Neutrophil (primary cell): Measurements from ENCODE around the gene MOGAT1.

ENCODE experiments used
- H3K27ac ChIP-seq: fragments of 200-600 bp; sonication (generic); 2 replicates; pipeline ENCODE4 v1.5.1; 2016; ENCODE audit warnings: mild to moderate bottlenecking, moderate library complexity
- H3K27me3 ChIP-seq: fragments of 200-600 bp; sonication (generic); 2 replicates; pipeline ENCODE4 v1.6.0; 2016; ENCODE audit warnings: mild to moderate bottlenecking
- H3K36me3 ChIP-seq: fragments of 200-600 bp; sonication (generic); 2 replicates; pipeline ENCODE4 v1.5.1; 2017
- H3K4me1 ChIP-seq, 2 experiments: fragments of 200-600 bp in 1 of 2; sonication (generic) in 1 of 2; 1 replicate in 1 of 2; 2 replicates in 1 of 2; pipeline versions ENCODE4 v1.5.1 to v1.6.1; 2013 to 2016; ENCODE audit warnings: low read depth in 1 of 2, low read length in 1 of 2, mild to moderate bottlenecking in 1 of 2, moderate library complexity in 1 of 2; ENCODE audit not compliant: control insufficient read depth in 1 of 2, insufficient read depth in 1 of 2
- H3K4me3 ChIP-seq, 2 experiments: fragments of 200-600 bp in 1 of 2; sonication (generic) in 1 of 2; 1 replicate in 1 of 2; 2 replicates in 1 of 2; pipeline ENCODE4 v1.5.1; 2013 to 2016; ENCODE audit warnings: low read depth in 1 of 2, low read length in 1 of 2, mild to moderate bottlenecking in 1 of 2, moderate library complexity in 1 of 2
- H3K9me3 ChIP-seq: fragments of 200-600 bp; sonication (generic); 2 replicates; pipeline ENCODE4 v1.5.1; 2016
- TF ChIP-seq, protein P1 (sequence below): fragments of 200-600 bp; sonication (generic); IDR thresholded peaks from 2 replicates; pipeline ENCODE4 v1.5.1; 2016; ENCODE audit warnings: antibody characterized with exemption

Gene MOGAT1

DNA sequence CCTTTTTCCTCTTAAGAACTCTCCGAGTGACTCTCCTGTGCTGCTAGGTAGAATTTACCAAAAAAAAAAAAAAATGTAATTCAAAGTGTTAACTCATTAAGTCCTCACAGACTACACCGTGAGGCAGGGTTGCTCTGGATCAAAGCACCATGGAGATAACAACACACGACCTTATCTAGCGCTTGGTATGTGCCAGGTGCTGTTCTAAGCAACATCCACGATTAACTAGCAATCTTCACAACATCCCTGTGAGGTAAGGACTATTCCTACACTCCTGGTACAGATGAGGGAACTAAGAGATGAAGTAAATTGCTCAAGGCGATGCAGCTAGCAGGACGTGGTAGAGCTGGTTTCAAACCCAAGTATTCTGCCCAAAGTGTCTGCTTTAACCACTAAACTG, 1.8 kb downstream of the MOGAT1 start:
- Histone ChIP-seq H3K4me3 (no peak overlapping the region), H3K27me3 (peaks cover 61% of the 10 kb centered on the region), H3K27ac (no peak overlapping the region), H3K9me3 (no peaks in the 10 kb centered on the region), H3K4me1 (peaks cover 39 to 45% of the 10 kb centered on the region in 2 experiments), H3K36me3 (no peaks in the 10 kb centered on the region)
- TF ChIP-seq, protein P1, sequence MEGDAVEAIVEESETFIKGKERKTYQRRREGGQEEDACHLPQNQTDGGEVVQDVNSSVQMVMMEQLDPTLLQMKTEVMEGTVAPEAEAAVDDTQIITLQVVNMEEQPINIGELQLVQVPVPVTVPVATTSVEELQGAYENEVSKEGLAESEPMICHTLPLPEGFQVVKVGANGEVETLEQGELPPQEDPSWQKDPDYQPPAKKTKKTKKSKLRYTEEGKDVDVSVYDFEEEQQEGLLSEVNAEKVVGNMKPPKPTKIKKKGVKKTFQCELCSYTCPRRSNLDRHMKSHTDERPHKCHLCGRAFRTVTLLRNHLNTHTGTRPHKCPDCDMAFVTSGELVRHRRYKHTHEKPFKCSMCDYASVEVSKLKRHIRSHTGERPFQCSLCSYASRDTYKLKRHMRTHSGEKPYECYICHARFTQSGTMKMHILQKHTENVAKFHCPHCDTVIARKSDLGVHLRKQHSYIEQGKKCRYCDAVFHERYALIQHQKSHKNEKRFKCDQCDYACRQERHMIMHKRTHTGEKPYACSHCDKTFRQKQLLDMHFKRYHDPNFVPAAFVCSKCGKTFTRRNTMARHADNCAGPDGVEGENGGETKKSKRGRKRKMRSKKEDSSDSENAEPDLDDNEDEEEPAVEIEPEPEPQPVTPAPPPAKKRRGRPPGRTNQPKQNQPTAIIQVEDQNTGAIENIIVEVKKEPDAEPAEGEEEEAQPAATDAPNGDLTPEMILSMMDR, result no peak

DNA sequence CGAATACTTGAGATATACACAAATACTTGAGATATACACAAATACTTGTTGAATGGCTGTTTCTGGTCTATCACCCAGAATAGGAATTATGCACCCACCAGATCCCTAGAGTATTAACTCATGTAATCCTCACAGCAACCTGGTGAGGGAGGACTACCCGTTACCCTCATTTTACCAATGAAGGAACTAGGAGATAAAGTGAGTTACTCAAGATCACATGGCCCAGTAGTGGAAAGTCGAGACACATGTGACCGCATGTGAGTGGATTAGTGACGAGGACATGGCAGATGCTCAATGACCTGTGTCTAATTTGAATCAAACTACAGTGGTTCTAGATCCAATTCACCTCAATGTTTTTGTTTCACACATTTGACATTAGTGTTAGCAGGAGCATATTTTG, 2.4 kb downstream of the MOGAT1 start:
- no peak overlapping the region for H3K27ac ChIP-seq
- TF ChIP-seq, protein P1, result no peak
- no peak overlapping the region for H3K4me3 ChIP-seq
- peaks cover 67% of the 10 kb centered on the region for H3K27me3 ChIP-seq
- H3K36me3 ChIP-seq, result no peaks in the 10 kb centered on the region
- H3K9me3 ChIP-seq, result no peaks in the 10 kb centered on the region
- H3K4me1 ChIP-seq, result peaks cover 32 to 39% of the 10 kb centered on the region in 2 experiments

DNA sequence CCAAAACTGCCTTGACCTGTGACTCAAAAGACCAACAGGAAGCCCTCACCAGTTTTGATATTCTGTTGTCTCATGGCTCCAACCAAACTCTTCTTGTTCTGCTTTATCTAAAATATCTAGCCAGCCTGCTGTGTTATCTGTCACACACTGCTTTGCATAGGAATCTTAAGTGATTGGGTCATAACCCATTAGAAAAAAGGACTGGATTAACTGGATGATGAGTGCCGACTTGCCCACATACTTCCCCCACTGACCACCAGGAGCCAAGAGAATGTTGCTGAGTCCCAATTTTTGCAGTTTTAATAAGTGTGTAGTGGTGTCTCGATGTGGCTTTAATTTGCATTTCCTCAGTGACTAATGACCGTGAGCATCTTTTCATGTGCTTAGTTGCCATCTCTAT, 6.5 kb downstream of the MOGAT1 start:
- Histone ChIP-seq H3K4me1 (peaks cover 0 to 3% of the 10 kb centered on the region in 2 experiments), H3K36me3 (no peaks in the 10 kb centered on the region), H3K27ac (no peak overlapping the region), H3K9me3 (no peaks in the 10 kb centered on the region), H3K4me3 (no peak overlapping the region), H3K27me3 (peaks cover 93% of the 10 kb centered on the region)
- TF ChIP-seq, protein P1, result no peak

DNA sequence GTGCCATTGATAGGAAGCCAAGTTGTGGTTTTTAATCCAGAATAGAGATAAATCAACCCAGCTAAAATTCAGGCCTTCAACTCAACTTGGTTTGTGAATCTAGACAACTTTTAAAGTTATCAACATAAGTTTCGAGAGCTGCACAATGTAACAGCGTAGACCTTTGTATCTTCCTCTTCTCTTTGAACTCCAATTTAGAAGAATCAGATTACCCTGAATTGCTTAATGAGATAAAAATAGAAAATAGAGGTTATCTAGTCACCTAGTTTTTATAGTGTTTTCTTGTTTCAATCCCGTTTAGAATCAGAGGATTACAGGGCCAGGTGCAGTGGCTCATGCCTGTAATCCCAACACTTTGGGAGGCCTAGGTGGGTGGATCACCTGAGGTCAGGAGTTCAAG, 12.3 kb downstream of the MOGAT1 start:
- Histone ChIP-seq H3K9me3 (no peaks in the 10 kb centered on the region), H3K4me1 (no peaks in the 10 kb centered on the region), H3K36me3 (no peaks in the 10 kb centered on the region), H3K4me3 (no peak overlapping the region), H3K27ac (no peak overlapping the region), H3K27me3 (peaks cover 44% of the 10 kb centered on the region)
- TF ChIP-seq, protein P1, result no peak

DNA sequence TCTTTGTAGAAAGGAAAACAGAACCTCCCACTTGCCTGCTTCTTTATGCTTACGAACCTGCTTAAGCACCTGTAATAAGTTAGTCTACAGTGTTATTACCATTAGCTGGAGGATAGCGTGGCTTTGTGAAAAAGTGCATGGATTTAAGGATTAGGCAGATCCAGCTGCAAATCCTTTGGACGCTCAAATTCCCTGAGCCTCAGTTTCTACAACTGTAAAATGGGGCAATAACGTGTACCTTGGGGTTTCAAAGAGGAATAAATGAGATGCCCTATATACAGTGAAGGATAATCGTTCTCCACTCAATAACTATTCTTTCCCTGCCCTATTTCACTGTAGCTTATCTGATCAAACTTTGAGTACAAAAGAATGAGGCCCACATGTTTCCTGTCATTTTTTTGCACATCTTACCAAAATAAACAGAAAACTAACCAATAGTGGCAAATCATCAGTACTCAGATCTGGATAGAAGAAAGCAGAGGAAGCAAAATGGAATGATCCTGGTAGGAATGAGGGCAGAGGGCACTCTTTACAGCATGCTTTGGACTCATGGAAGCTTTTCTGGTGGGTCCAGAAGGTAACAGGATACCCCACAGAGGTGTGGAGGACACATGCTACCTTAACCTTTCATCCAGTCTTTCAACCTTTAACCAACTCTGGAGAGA, 14.8 kb downstream of the MOGAT1 start:
- peaks cover 0 to 8% of the 10 kb centered on the region in 2 experiments for H3K4me1 ChIP-seq
- H3K27ac ChIP-seq, result no peak overlapping the region
- H3K27me3 ChIP-seq, result peaks cover 21% of the 10 kb centered on the region
- TF ChIP-seq, protein P1, result no peak
- no peaks in the 10 kb centered on the region for H3K9me3 ChIP-seq
- no peak overlapping the region for H3K4me3 ChIP-seq
- no peaks in the 10 kb centered on the region for H3K36me3 ChIP-seq
